ENCODE measurements around the gene LIMA1. TPM values are rescaled to one million over a fixed set of nuclear protein-coding genes. Genes with fewer than 3 reads are reported as not detected.

The LIMA1 gene
- total RNA-seq, 6 donors from 2014 or later: 55.2 to 126 (median 68.8) TPM

GRCh38 chr12:50166799-50167048, 116.6 kb downstream of the LIMA1 start:
- Histone ChIP-seq H3K4me1 (peaks cover 15 to 28% (median 18%) of the 10 kb centered on the region in 4 donors), H3K36me3 (no peaks in the 10 kb centered on the region), H3K9me3 (no peaks in the 10 kb centered on the region), H3K4me3 (peak overlapping the region; percentile 78 to 97 (median 90)), H3K27me3 (no peaks in the 10 kb centered on the region), H3K27ac (peak overlapping the region; percentile 90 to 96 (median 90))
- ATAC-seq (ENCODE audit: low FRiP score in 2 of 2) (peak; percentile 8 to 60), DNase-seq (peak in 1 of 2 donors; percentile 41)
- 0% methylated on average over 7 to 12 of the region's 12 CpGs for WGBS, 2 donors
- TF ChIP-seq POLR2A (IDR thresholded peaks at IDR 0.05): no peak
- no peak for TF ChIP-seq POLR2AphosphoS5 (IDR thresholded peaks at IDR 0.05)

- no peak overlapping the region for H3K27ac ChIP-seq
- no peak overlapping the region for H3K4me3 ChIP-seq
- no peaks in the 10 kb centered on the region for H3K9me3 ChIP-seq
- TF ChIP-seq POLR2A (IDR thresholded peaks at IDR 0.05): no peak
- no peak for TF ChIP-seq EP300 (IDR thresholded peaks at IDR 0.05)
- no peak for TF ChIP-seq POLR2AphosphoS5 (IDR thresholded peaks at IDR 0.05)
- TF ChIP-seq CTCF (IDR thresholded peaks at IDR 0.05): no peak
- H3K36me3 ChIP-seq: no peaks in the 10 kb centered on the region
- peaks cover 15 to 28% (median 18%) of the 10 kb centered on the region in 4 donors for H3K4me1 ChIP-seq
- ATAC-seq (ENCODE audit: low FRiP score in 2 of 2): no peak
- no peaks in the 10 kb centered on the region for H3K27me3 ChIP-seq
- 95 to 97% methylated on average over 20 of the region's 20 CpGs for WGBS, 2 donors
- DNase-seq: peak in 1 of 2 donors; percentile 54
Measured at GRCh38 chr12:50164963-50165362, 118.4 kb downstream of the LIMA1 start.

- Histone ChIP-seq H3K27me3 (no peaks in the 10 kb centered on the region), H3K36me3 (no peaks in the 10 kb centered on the region), H3K4me1 (peaks cover 9 to 21% (median 13%) of the 10 kb centered on the region in 4 donors), H3K27ac (no peak overlapping the region), H3K9me3 (no peaks in the 10 kb centered on the region), H3K4me3 (no peak overlapping the region)
- ATAC-seq (ENCODE audit: low FRiP score in 2 of 2) (no peak), DNase-seq (no peak)
- TF ChIP-seq EP300 (IDR thresholded peaks at IDR 0.05): no peak
- no peak for TF ChIP-seq CTCF (IDR thresholded peaks at IDR 0.05)
- TF ChIP-seq POLR2AphosphoS5 (IDR thresholded peaks at IDR 0.05): no peak
- no peak for TF ChIP-seq POLR2A (IDR thresholded peaks at IDR 0.05)
- WGBS, 2 donors: 45 to 56% methylated on average over 2 of the region's 2 CpGs
Measured at GRCh38 chr12:50162230-50162629, 121.1 kb downstream of the LIMA1 start.

GRCh38 chr12:50160643-50161042, 122.7 kb downstream of the LIMA1 start:
- peaks cover 3 to 9% (median 4%) of the 10 kb centered on the region in 4 donors for H3K4me1 ChIP-seq
- no peak for ATAC-seq (ENCODE audit: low FRiP score in 2 of 2)
- no peak for DNase-seq

DNA sequence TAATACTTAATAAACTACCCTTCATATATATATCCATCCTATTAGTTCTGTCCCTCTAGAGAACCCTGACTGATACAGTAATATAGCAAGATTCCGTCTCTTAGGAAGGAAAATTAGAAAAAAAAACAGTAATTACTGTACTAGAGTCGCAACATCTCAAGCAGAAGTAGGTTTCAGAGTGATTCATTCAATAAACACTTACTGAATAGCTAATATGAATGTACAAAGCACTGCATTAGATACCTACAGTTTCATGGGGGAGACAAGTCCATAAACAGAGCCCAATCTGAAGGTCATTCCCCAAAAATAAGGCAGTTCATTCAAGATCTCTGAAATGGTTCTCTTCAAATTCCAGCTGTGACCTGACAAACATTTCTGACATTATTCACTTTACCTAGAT, 126.1 kb downstream of the LIMA1 start:
- 67 to 74% methylated on average over 2 of the region's 2 CpGs for WGBS, 2 donors

More at GRCh38 chr12:50160643-50161042, 122.7 kb downstream of the LIMA1 start:
- no peaks in the 10 kb centered on the region for H3K9me3 ChIP-seq
- no peaks in the 10 kb centered on the region for H3K27me3 ChIP-seq
- no peak for TF ChIP-seq CTCF (IDR thresholded peaks at IDR 0.05)
- no peak for TF ChIP-seq POLR2AphosphoS5 (IDR thresholded peaks at IDR 0.05)
- TF ChIP-seq EP300 (IDR thresholded peaks at IDR 0.05): no peak
- no peak for TF ChIP-seq POLR2A (IDR thresholded peaks at IDR 0.05)
- no peak overlapping the region for H3K27ac ChIP-seq
- no peaks in the 10 kb centered on the region for H3K36me3 ChIP-seq
- H3K4me3 ChIP-seq: no peak overlapping the region

More for the DNA sequence above, 126.1 kb downstream of the LIMA1 start:
- no peak for DNase-seq
- H3K9me3 ChIP-seq: no peaks in the 10 kb centered on the region
- peaks cover 0 to 4% (median 0%) of the 10 kb centered on the region in 4 donors for H3K4me1 ChIP-seq
- no peak for TF ChIP-seq POLR2AphosphoS5 (IDR thresholded peaks at IDR 0.05)
- TF ChIP-seq POLR2A (IDR thresholded peaks at IDR 0.05): no peak
- TF ChIP-seq EP300 (IDR thresholded peaks at IDR 0.05): no peak
- no peak for TF ChIP-seq CTCF (IDR thresholded peaks at IDR 0.05)
- peaks cover 0 to 8% (median 3%) of the 10 kb centered on the region in 4 donors for H3K36me3 ChIP-seq
- no peak for ATAC-seq (ENCODE audit: low FRiP score in 2 of 2)
- no peak overlapping the region for H3K27ac ChIP-seq
- no peaks in the 10 kb centered on the region for H3K27me3 ChIP-seq
- no peak overlapping the region for H3K4me3 ChIP-seq
